ENCODE data around the gene AMBRA1. TPM values are rescaled to one million over a fixed set of nuclear protein-coding genes. Genes with fewer than 3 reads are reported as not detected.

The AMBRA1 gene
- total and polyA plus RNA-seq, 2 of the 8 experiments (the other 6 are each of a cell fraction or from before 2014, with no cell fraction given): 14.2 to 37.4 TPM

- no peak overlapping the region; the same call in 1 of the 2 replicates for H2AK5ac ChIP-seq (ENCODE audit: low read depth, low read length)
- peaks cover 14 to 25% of the 10 kb centered on the region in 2 experiments for H4K20me1 ChIP-seq (replicated peaks in 1 of 2; ENCODE audit: control insufficient read depth in 1 of 2, insufficient read depth in 2 of 2, low read length in 2 of 2)
- peak overlapping the region; percentile 39 to 81 (median 62) for H3K9ac ChIP-seq (replicated peaks in 1 of 4; ENCODE audit: extremely low read depth in 1 of 4, low read depth in 3 of 4, low read length in 3 of 4)
- H2BK120ac ChIP-seq (replicated peaks; ENCODE audit: low read depth, low read length): no peak overlapping the region
- no peak overlapping the region for H2BK5ac ChIP-seq (ENCODE audit: low read depth, low read length)
- no peaks in the 10 kb centered on the region for H3K9me3 ChIP-seq (ENCODE audit: insufficient read depth in 2 of 2, low read depth in 1 of 2, low read length in 1 of 2)
- H3K27ac ChIP-seq (ENCODE audit: low read depth, low read length): no peak overlapping the region
- H3K14ac ChIP-seq (ENCODE audit: insufficient read length): no peak overlapping the region
- H3K23me2 ChIP-seq (ENCODE audit: low read depth, low read length): peaks cover 13% of the 10 kb centered on the region
- H3K36me3 ChIP-seq (ENCODE audit: control insufficient read depth in 2 of 4, insufficient read depth in 4 of 4, low read length in 3 of 4): no peaks in the 10 kb centered on the region
- ChIA-PET POLR2A (ENCODE audit: partially characterized antibody) (interaction anchor here (1.6 to 8.1 kb wide), 7 partner anchors 8 to 104 kb away, joined by 4 to 69 read pairs (median 9); no protein-coding TSS in a partner anchor), CTCF (ENCODE audit: partially characterized antibody) (interaction anchor here (0.6 to 44.5 kb wide), 11 partner anchors 5 to 293 kb away, joined by 3 to 1004 read pairs (median 4); partner anchors contain the start of genes CREB3L1, DGKZ and MDK)
- WGBS, 2 experiments (ENCODE audit: extremely low coverage in 1 of 2, insufficient coverage in 1 of 2, insufficient read length in 1 of 2, insufficient replicate concordance in 2 of 2, low coverage in 1 of 2, low lambda C conversion rate in 2 of 2, missing lambda C conversion rate in 1 of 2): 9% methylated on average over 26 of the region's 63 CpGs; no CpG with 5 or more reads in 1 of the 2 experiments
- TF ChIP-seq CEBPB (IDR thresholded peaks at IDR 0.05; ENCODE audit: low read depth, low read length) (no peak), TEAD4 (IDR thresholded peaks at IDR 0.05; ENCODE audit: low read depth, low read length) (0 out of 2 replicates have a peak, but pooled peaks have one; percentile 26), KDM4A (IDR thresholded peaks at IDR 0.05; ENCODE audit: low read depth, low read length, severe bottlenecking) (peak; percentile 43), E2F6 (IDR thresholded peaks at IDR 0.05) (no peak), PHF8 (conservative IDR thresholded peaks at IDR 0.05; ENCODE audit: low read depth, low read length) (0 out of 2 replicates have a peak, but pooled peaks have one; percentile 27), EZH2 (IDR thresholded peaks at IDR 0.05; ENCODE audit: low read depth, low read length, severe bottlenecking) (no peak), MAFK (IDR thresholded peaks at IDR 0.05; ENCODE audit: low read depth, low read length) (no peak), RFX5 (IDR thresholded peaks at IDR 0.05; ENCODE audit: borderline replicate concordance, low read depth, low read length) (no peak), TCF12 (IDR thresholded peaks at IDR 0.05; ENCODE audit: low read depth, low read length) (no peak), JUN (IDR thresholded peaks at IDR 0.05; ENCODE audit: low read depth, low read length) (no peak)
- H3K79me1 ChIP-seq (ENCODE audit: low read depth, low read length): peaks cover 17% of the 10 kb centered on the region
- H2BK15ac ChIP-seq (ENCODE audit: low read length): no peak overlapping the region
- FAIRE-seq (no peak), DNase-seq (ENCODE audit: low read depth in 1 of 2, low spot score in 2 of 2) (no peak)
- peak overlapping the region; percentile 71 to 83 (median 77) for H3K4me3 ChIP-seq (ENCODE audit: extremely low read depth in 1 of 4, insufficient read depth in 2 of 4, low read depth in 3 of 4, low read length in 4 of 4)
- peaks cover 18 to 49% (median 33%) of the 10 kb centered on the region in 4 experiments for H3K4me1 ChIP-seq (replicated peaks in 1 of 4; ENCODE audit: control insufficient read depth in 3 of 4, insufficient read depth in 4 of 4, low read length in 3 of 4)
- H2BK20ac ChIP-seq (ENCODE audit: low read length): no peak overlapping the region
- H4K5ac ChIP-seq (ENCODE audit: insufficient read length, low read depth, low read length): no peak overlapping the region
- H3K27me3 ChIP-seq (replicated peaks in 1 of 4; ENCODE audit: control insufficient read depth in 3 of 4, extremely low read depth in 1 of 4, insufficient read depth in 3 of 4, low read length in 3 of 4): peaks cover 0 to 7% (median 3%) of the 10 kb centered on the region in 4 experiments; a peak in 1 of 7 replicates
- peak overlapping the region; percentile 22 for H4K91ac ChIP-seq (replicated peaks; ENCODE audit: insufficient read length, low read length)
- H2BK12ac ChIP-seq (ENCODE audit: low read depth, low read length): peak overlapping the region; percentile 21; the same call in 1 of the 2 replicates
- H3K4ac ChIP-seq (replicated peaks; ENCODE audit: insufficient read length, low read depth, low read length): no peak overlapping the region
- peaks cover 0 to 45% of the 10 kb centered on the region in 2 experiments; a peak in 2 of 4 replicates for H3K79me2 ChIP-seq (ENCODE audit: control insufficient read depth in 1 of 2, insufficient read depth in 2 of 2, low read length in 2 of 2)
- H3K18ac ChIP-seq (ENCODE audit: extremely low read depth, low read length): no peak overlapping the region
- H2AFZ ChIP-seq (ENCODE audit: low read length): no peak overlapping the region
- no peak overlapping the region; the same call in none of the 2 replicates for H4K8ac ChIP-seq (ENCODE audit: extremely low read depth, insufficient read depth, low read length)
- peak overlapping the region; percentile 95 to 99 for H3K4me2 ChIP-seq (ENCODE audit: insufficient read depth in 1 of 2, low read depth in 2 of 2, low read length in 2 of 2)
- no peak overlapping the region for H3K56ac ChIP-seq (replicated peaks; ENCODE audit: insufficient read length, low read depth, low read length)
- H3K23ac ChIP-seq (ENCODE audit: insufficient read length): no peak overlapping the region
These were observed 246.0 kb downstream of the AMBRA1 start for GRCh38 chr11:46347637-46348311.

Measured in H1 (cell line).